Measurements from ENCODE around the gene EDNRA.
A peak's percentile ranks its signal among the peaks of the same experiment; 100 is the strongest.

The EDNRA gene

DNA sequence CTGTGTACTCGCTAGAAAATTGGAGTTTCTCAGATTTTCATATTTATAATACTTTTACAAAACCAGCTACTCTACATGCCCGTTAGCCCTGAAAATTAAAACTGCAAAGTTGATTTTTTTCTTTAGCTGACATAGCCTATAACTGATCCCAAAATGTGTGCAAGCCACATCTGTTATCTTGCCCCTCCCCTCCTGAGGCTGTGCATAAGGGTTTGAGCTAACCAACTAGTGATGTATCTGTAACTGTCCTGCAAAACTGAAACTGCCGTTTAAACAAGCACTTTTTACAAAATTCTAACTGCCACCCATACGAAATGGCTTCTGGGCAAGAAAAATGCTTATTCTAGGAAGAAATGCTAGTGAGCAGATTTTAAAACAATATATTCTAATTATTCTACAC is 59.1 kb downstream of the EDNRA start:
- Mint-ChIP-seq H3K4me1 (ENCODE audit: low read depth) (no peaks in the 10 kb centered on the region), H3K4me3 (no peak overlapping the region), H3K27me3 (ENCODE audit: low read depth) (peaks cover 15% of the 10 kb centered on the region), H3K9me3 (no peaks in the 10 kb centered on the region), H3K36me3 (ENCODE audit: low read depth) (no peaks in the 10 kb centered on the region), H3K27ac (no peak overlapping the region)
- no peak for DNase-seq (ENCODE audit: low spot score)

- H3K9me3 Mint-ChIP-seq = no peaks in the 10 kb centered on the region
- H3K36me3 Mint-ChIP-seq (ENCODE audit: low read depth) = no peaks in the 10 kb centered on the region
- no peak overlapping the region for H3K4me3 Mint-ChIP-seq
- no peaks in the 10 kb centered on the region for H3K4me1 Mint-ChIP-seq (ENCODE audit: low read depth)
- H3K27me3 Mint-ChIP-seq (ENCODE audit: low read depth) = peaks cover 11% of the 10 kb centered on the region
- no peak overlapping the region for H3K27ac Mint-ChIP-seq
- DNase-seq (ENCODE audit: low spot score) = no peak
Measured at GRCh38 chr4:147542229-147542990, 61.5 kb downstream of the EDNRA start.

DNA sequence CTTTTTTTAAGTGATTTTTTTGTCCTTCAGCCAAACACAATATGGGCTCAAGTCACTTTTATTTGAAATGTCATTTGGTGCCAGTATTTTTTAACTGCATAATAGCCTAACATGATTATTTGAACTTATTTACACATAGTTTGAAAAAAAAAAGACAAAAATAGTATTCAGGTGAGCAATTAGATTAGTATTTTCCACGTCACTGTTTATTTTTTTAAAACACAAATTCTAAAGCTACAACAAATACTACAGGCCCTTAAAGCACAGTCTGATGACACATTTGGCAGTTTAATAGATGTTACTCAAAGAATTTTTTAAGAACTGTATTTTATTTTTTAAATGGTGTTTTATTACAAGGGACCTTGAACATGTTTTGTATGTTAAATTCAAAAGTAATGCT is 62.1 kb downstream of the EDNRA start:
- Mint-ChIP-seq H3K9me3 (no peaks in the 10 kb centered on the region), H3K4me1 (ENCODE audit: low read depth) (no peaks in the 10 kb centered on the region), H3K27me3 (ENCODE audit: low read depth) (peaks cover 11% of the 10 kb centered on the region), H3K36me3 (ENCODE audit: low read depth) (no peaks in the 10 kb centered on the region), H3K27ac (no peak overlapping the region), H3K4me3 (no peak overlapping the region)
- DNase-seq (ENCODE audit: low spot score) = no peak

- H3K4me1 Mint-ChIP-seq (ENCODE audit: low read depth) = peaks cover 7% of the 10 kb centered on the region
- no peak overlapping the region for H3K27ac Mint-ChIP-seq
- no peaks in the 10 kb centered on the region for H3K36me3 Mint-ChIP-seq (ENCODE audit: low read depth)
- DNase-seq (ENCODE audit: low spot score) = no peak
- peaks cover 5% of the 10 kb centered on the region for H3K27me3 Mint-ChIP-seq (ENCODE audit: low read depth)
- H3K9me3 Mint-ChIP-seq = no peaks in the 10 kb centered on the region
- H3K4me3 Mint-ChIP-seq = no peak overlapping the region
Measured at GRCh38 chr4:147546349-147546748, 65.5 kb downstream of the EDNRA start.

DNA sequence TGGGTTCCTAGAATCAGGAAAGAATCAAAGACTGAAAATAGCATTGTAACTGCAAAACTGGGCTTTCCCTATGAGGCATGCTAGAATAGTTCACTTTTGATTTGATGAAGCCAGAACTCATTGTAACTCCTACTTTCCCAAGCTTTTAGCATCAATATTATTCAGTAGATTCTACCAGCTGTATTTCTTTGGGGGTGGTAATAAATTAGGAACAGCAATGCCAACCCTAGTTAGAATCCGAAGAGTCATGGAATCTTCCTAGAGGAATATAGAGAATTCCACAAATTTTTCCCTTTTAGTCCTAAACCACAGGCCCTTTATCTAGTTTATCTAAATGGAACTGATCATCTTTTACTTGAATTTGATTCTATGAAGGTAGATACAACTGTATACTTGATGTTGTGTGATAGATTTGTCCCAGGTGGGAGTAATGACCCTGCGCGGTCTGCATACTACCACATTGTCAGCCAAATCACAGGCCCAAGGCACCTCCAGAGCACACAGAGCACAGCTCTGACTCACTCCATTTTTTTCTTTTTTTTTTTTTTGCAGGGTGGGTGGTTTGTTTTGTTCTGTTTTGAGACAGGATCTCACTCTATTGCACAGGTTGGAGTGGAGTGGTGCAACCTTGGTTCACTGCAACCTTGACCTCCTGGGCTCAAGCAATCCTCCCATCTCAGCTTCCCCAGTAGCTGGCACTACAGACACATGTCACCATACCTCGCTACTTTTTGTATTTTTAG is 66.6 kb downstream of the EDNRA start:
- H3K36me3 Mint-ChIP-seq (ENCODE audit: low read depth) = no peaks in the 10 kb centered on the region
- peaks cover 7% of the 10 kb centered on the region for H3K4me1 Mint-ChIP-seq (ENCODE audit: low read depth)
- DNase-seq (ENCODE audit: low spot score) = no peak
- H3K9me3 Mint-ChIP-seq = no peaks in the 10 kb centered on the region
- no peak overlapping the region for H3K27ac Mint-ChIP-seq
- H3K4me3 Mint-ChIP-seq = no peak overlapping the region
- H3K27me3 Mint-ChIP-seq (ENCODE audit: low read depth) = peaks cover 5% of the 10 kb centered on the region

DNA sequence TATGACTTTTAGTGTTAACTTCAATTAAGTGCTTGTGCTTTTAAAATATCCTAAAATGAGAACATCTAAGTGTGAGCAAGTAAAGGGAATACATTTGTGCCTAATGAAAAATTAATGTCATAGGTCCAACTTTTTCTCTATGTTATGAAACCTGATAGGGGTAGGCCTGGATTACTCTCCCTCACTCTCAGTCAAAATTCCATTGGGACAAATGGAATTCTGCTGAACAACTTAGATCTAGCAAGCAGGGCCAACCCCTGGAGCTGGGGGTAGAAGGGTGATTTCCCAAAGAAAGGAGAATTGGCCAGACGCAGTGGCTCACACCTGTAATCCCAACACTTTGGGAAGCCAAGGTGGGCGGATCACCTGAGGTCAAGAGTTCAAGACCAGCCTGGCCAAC is 67.4 kb downstream of the EDNRA start:
- Mint-ChIP-seq H3K9me3 (no peaks in the 10 kb centered on the region), H3K27me3 (ENCODE audit: low read depth) (peaks cover 5% of the 10 kb centered on the region), H3K36me3 (ENCODE audit: low read depth) (no peaks in the 10 kb centered on the region), H3K4me1 (ENCODE audit: low read depth) (peaks cover 7% of the 10 kb centered on the region), H3K27ac (no peak overlapping the region), H3K4me3 (no peak overlapping the region)
- DNase-seq (ENCODE audit: low spot score) = no peak

DNA sequence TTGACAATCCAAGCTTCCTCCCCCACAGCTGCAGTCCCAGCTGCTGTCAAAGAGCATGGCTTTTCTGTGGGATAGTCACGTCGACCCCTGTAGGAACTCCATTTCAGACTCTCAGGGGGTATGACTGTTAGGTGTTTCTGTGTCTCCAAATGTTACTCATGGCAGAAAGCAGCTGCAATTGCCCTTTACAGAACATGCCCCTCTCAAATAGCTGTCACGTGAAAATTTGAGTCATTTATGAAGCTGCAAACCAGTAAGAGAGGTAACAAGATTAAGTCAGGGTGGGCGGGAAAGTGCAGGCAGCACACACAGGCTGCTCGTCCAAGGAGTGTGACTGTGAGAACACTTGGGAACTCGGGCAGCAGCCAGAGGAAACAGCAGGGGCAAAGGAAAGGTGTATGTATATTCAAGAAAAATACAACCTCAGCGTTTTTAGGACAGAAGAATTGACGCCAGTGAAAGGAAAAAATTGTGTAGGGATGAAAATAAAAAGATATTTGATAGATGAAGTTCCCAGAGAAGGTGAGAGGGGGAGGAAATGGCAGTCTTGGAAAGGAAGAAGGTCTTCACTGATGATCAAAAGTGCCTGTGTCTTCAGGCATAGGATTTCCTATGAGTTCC is 69.8 kb downstream of the EDNRA start:
- Mint-ChIP-seq H3K27ac (no peak overlapping the region), H3K27me3 (ENCODE audit: low read depth) (no peaks in the 10 kb centered on the region), H3K36me3 (ENCODE audit: low read depth) (no peaks in the 10 kb centered on the region), H3K4me3 (peak overlapping the region; percentile 3), H3K4me1 (ENCODE audit: low read depth) (peaks cover 7% of the 10 kb centered on the region), H3K9me3 (no peaks in the 10 kb centered on the region)
- no peak for DNase-seq (ENCODE audit: low spot score)

DNA sequence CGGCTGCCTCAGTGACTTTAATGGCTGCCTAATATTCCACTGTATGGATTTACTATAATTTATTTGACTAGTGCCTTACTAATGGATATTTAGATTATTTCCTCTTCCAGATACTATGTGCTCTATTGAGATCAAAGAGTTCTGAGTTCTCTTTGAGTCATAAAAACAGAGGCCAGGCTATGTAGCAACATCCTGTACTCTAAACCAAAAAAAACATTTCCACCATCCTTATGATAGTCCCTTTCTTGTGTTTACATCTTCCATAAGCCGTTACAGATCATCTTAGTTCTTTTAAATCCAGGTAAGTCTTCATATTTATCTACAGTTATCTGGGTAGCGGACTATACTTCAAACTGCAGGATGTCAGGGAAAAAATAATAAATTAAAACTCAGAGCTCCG is 79.7 kb downstream of the EDNRA start:
- no peaks in the 10 kb centered on the region for H3K9me3 Mint-ChIP-seq
- no peak overlapping the region for H3K4me3 Mint-ChIP-seq
- DNase-seq (ENCODE audit: low spot score) = no peak
- H3K27me3 Mint-ChIP-seq (ENCODE audit: low read depth) = peaks cover 2% of the 10 kb centered on the region
- H3K4me1 Mint-ChIP-seq (ENCODE audit: low read depth) = no peaks in the 10 kb centered on the region
- no peak overlapping the region for H3K27ac Mint-ChIP-seq
- no peaks in the 10 kb centered on the region for H3K36me3 Mint-ChIP-seq (ENCODE audit: low read depth)

DNA sequence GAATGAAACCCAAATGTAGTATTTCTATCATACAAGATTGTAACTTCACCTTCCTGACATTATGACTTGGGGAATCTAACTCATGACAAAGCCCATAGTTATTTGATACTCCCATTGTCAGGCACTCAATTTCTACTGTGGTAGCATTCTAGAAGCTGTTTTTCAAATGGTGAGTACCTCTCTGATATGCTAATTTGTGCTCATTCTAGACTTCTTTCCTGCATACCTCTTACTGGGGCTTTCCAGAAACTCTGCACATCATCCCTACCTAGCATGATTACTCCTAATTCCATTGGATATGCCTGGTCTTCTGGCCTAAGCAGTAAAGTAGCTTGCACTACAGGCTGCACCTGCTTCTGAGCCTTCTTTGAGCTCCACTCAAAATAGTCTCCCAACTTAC is 85.9 kb downstream of the EDNRA start:
- Mint-ChIP-seq H3K36me3 (ENCODE audit: low read depth) (no peaks in the 10 kb centered on the region), H3K4me1 (ENCODE audit: low read depth) (no peaks in the 10 kb centered on the region), H3K9me3 (no peaks in the 10 kb centered on the region), H3K27me3 (ENCODE audit: low read depth) (peaks cover 7% of the 10 kb centered on the region), H3K4me3 (no peak overlapping the region), H3K27ac (no peak overlapping the region)
- DNase-seq (ENCODE audit: low spot score) = no peak

- no peaks in the 10 kb centered on the region for H3K4me1 Mint-ChIP-seq (ENCODE audit: low read depth)
- H3K36me3 Mint-ChIP-seq (ENCODE audit: low read depth) = no peaks in the 10 kb centered on the region
- H3K9me3 Mint-ChIP-seq = no peaks in the 10 kb centered on the region
- H3K27ac Mint-ChIP-seq = no peak overlapping the region
- DNase-seq (ENCODE audit: low spot score) = no peak
- H3K4me3 Mint-ChIP-seq = no peak overlapping the region
- peaks cover 7% of the 10 kb centered on the region for H3K27me3 Mint-ChIP-seq (ENCODE audit: low read depth)
Measured at GRCh38 chr4:147567276-147567675, 86.4 kb downstream of the EDNRA start.

GRCh38 chr4:147570616-147571015 is 89.7 kb downstream of the EDNRA start:
- H3K27ac Mint-ChIP-seq = no peak overlapping the region
- no peak overlapping the region for H3K4me3 Mint-ChIP-seq
- H3K36me3 Mint-ChIP-seq (ENCODE audit: low read depth) = no peaks in the 10 kb centered on the region
- H3K27me3 Mint-ChIP-seq (ENCODE audit: low read depth) = peaks cover 7% of the 10 kb centered on the region
- H3K9me3 Mint-ChIP-seq = no peaks in the 10 kb centered on the region
- no peaks in the 10 kb centered on the region for H3K4me1 Mint-ChIP-seq (ENCODE audit: low read depth)
- DNase-seq (ENCODE audit: low spot score) = no peak

DNA sequence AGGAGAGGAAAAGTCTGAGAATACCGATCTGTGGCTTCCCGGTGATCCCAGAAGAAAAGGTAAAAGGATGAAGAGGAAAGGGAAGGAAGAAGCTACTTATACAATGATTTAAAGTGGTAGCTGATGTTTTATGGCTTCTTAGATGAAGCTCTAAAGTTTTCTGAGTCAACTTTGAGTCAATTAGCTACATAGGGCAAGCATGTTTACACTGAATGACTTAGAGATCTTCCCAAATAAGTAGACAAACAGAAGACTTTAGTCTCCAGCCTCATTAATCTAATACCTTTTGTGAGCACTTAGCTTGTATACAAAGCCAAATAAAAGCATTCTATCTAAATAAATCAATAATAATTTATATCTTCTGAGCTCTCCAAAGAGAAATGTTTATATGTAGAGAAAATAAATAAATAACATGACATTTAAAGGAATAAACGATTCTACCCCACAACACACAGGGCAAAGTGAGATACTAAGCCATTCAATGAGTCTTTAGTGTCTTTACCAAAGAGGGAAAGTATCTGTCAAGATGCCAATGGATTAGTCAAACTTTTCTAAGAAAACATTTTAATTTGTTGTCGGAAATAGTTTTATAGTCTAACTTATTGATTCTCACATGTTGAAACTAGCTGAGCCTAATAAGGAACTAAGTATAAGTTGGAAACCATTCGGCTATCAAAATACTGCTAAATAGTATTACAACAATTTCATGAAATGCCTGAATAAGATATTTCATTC is 90.3 kb downstream of the EDNRA start:
- peaks cover 7% of the 10 kb centered on the region for H3K27me3 Mint-ChIP-seq (ENCODE audit: low read depth)

DNA sequence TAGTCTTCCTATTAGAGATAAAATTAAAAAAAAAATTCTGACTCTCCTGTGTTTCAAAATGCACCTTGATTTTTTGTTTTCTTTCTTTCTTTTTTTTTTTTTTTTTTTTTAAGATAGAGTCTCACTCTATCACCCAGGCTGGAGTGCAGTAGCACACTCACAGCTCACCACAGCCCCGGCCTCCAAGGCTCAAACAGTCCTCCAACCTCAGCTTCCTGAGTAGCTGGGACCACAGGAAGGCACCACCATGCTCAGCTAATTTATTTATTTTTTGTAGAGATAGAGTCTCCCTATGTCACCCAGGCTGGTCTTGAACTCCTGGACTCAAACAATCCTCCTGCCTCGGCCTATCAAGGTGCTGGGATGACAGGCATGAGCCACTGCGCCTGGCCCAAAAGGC is 95.2 kb downstream of the EDNRA start:
- H3K4me3 Mint-ChIP-seq = no peak overlapping the region
- no peak overlapping the region for H3K27ac Mint-ChIP-seq
- no peaks in the 10 kb centered on the region for H3K36me3 Mint-ChIP-seq (ENCODE audit: low read depth)
- DNase-seq (ENCODE audit: low spot score) = no peak
- peaks cover 2% of the 10 kb centered on the region for H3K4me1 Mint-ChIP-seq (ENCODE audit: low read depth)
- no peaks in the 10 kb centered on the region for H3K9me3 Mint-ChIP-seq
- no peaks in the 10 kb centered on the region for H3K27me3 Mint-ChIP-seq (ENCODE audit: low read depth)

More for the DNA sequence above, 90.3 kb downstream of the EDNRA start:
- H3K27ac Mint-ChIP-seq = no peak overlapping the region
- peaks cover under 1% of the 10 kb centered on the region for H3K4me1 Mint-ChIP-seq (ENCODE audit: low read depth)
- DNase-seq (ENCODE audit: low spot score) = no peak
- H3K9me3 Mint-ChIP-seq = no peaks in the 10 kb centered on the region
- H3K4me3 Mint-ChIP-seq = no peak overlapping the region
- H3K36me3 Mint-ChIP-seq (ENCODE audit: low read depth) = no peaks in the 10 kb centered on the region

GRCh38 chr4:147578051-147578476 is 97.2 kb downstream of the EDNRA start:
- peaks cover 2% of the 10 kb centered on the region for H3K4me1 Mint-ChIP-seq (ENCODE audit: low read depth)
- H3K4me3 Mint-ChIP-seq = no peak overlapping the region
- no peaks in the 10 kb centered on the region for H3K36me3 Mint-ChIP-seq (ENCODE audit: low read depth)
- DNase-seq (ENCODE audit: low spot score) = no peak
- no peak overlapping the region for H3K27ac Mint-ChIP-seq
- H3K27me3 Mint-ChIP-seq (ENCODE audit: low read depth) = peaks cover 5% of the 10 kb centered on the region
- H3K9me3 Mint-ChIP-seq = no peaks in the 10 kb centered on the region

Data from T-helper 2 cell treated with Interferon-gamma antibody and Interleukin-4, amounts not matched to agents 5 μg/mL and 100 μg/mL, for 36 hours (primary cell).